Ovary (tissue), 9 donors: Measurements from ENCODE around the gene NEK1. TPM values are rescaled to one million over a fixed set of nuclear protein-coding genes. Genes with fewer than 3 reads are reported as not detected.

Source experiments
- DNase-seq, 5 donors: peaks; one replicate each; pipeline ENCODE4 v3.0.0-alpha.2; 2019 to 2020
- H3K27ac ChIP-seq, 2 donors: fragments of 200-600 bp; one replicate each; pipeline versions ENCODE4 v1.5.1 to v1.8.0; 2019 to 2022
- H3K27me3 ChIP-seq: fragments of 200-600 bp; one replicate; pipeline ENCODE4 v1.8.0; 2022
- H3K36me3 ChIP-seq: fragments of 200-600 bp; sonication (generic); one replicate; pipeline ENCODE4 v1.5.1; 2019
- H3K4me1 ChIP-seq: one replicate; pipeline ENCODE4 v1.8.1; 2013; ENCODE audit warnings: mild to moderate bottlenecking, moderate library complexity; ENCODE audit not compliant: insufficient read depth
- H3K4me3 ChIP-seq: fragments of 200-600 bp; sonication (generic); one replicate; pipeline ENCODE4 v1.5.1; 2017
- H3K9me3 ChIP-seq, 2 donors: fragments of 200-600 bp in 1 of 2; sonication (generic) in 1 of 2; one replicate each; pipeline versions ENCODE4 v1.5.1 to v1.8.1; 2013 to 2019; ENCODE audit warnings: mild to moderate bottlenecking in 1 of 2, moderate library complexity in 1 of 2
- EP300 ChIP-seq: sonication (generic); formaldehyde crosslinking; IDR thresholded peaks from one replicate; pipeline ENCODE4 v1.6.1; 2017; ENCODE audit warnings: antibody characterized with exemption
- POLR2A ChIP-seq: fragments of 450-650 bp; IDR thresholded peaks from one replicate; pipeline ENCODE4 v1.6.1; 2017; ENCODE audit warnings: antibody characterized with exemption, mild to moderate bottlenecking, moderate library complexity
- WGBS, 3 donors: extraction: QIAGEN DNeasy Blood & Tissue Kit in 1 of 3; methylation state at CpG; one replicate each; pipeline versions ENCODE4 v1.1.5 to v1.1.7; 2013 to 2017; 5-methylcytosine and 5-hydroxymethylcytosine counted together
- intact Hi-C, 4 donors: fragments of 100-400 bp; cut with DNase I; formaldehyde crosslinking; loops; one replicate each; pipeline versions ENCODE4 v1.11.0 to v1.15.1; 2022 to 2023
- polyA plus RNA-seq, 2 donors: library from polyadenylated mRNA; stranded (reverse); fragments of 200-250 nt in 1 of 2; fragments of 350-450 nt in 1 of 2; fragmentation: Illumina TruSeq in 1 of 2; extraction: RNeasy Lipid Tissue Mini Kit (QIAGEN cat#74804) in 1 of 2; gene quantifications; one replicate each; pipeline ENCODE4 v1.2.3, GENCODE V29; 2013 to 2014
- total RNA-seq, 7 donors: library from RNA; depleted of rRNA in 2 of 7; stranded (reverse); fragments of >200 nt in 2 of 7; fragmentation: NEBNext Ultra II Directional in 3 of 7; extraction: Animal tissue kit (Norgen Biotek cat#: 25700) in 3 of 7; gene quantifications; one replicate each; pipeline versions ENCODE4 v1.1.0 to v1.2.4, GENCODE V29; 2016 to 2023
- TF ChIP-seq, protein P1 (sequence below), 3 donors: fragments of 450-650 bp in 2 of 3; fragments of 200-600 bp in 1 of 3; IDR thresholded peaks; one replicate each; pipeline versions ENCODE4 v1.5.1 to v1.8.0; 2016 to 2022; ENCODE audit warnings: antibody characterized with exemption in 3 of 3, mild to moderate bottlenecking in 1 of 3
- donor health status: DM: no; HTN: no; CAD: no; lungs with moderate emphysema.
- donor health status: DM: no; HTN: no; CAD: no.
- donor health status: Bipolar disorder and iron deficiency.
- donor health status: DM: yes; HTN: yes; CAD: no.
- donor health status: DM: no; HTN: no; CAD: no.
- donor health status: DM: yes; HTN: yes; CAD: no.

The NEK1 gene
- total and polyA plus RNA-seq, 9 donors = 8.7 to 29.5 (median 22.0) TPM

- no peaks in the 10 kb centered on the region for H3K4me1 ChIP-seq
- 80 to 88% (median 81%) methylated on average over 11 of the region's 11 CpGs for WGBS, 3 donors
- no peak overlapping the region for H3K27ac ChIP-seq
- DNase-seq = no peak
- H3K27me3 ChIP-seq = no peaks in the 10 kb centered on the region
- H3K36me3 ChIP-seq = no peaks in the 10 kb centered on the region
- H3K4me3 ChIP-seq = no peak overlapping the region
- H3K9me3 ChIP-seq = no peaks in the 10 kb centered on the region
- intact Hi-C loops = no loop called here
- TF ChIP-seq POLR2A (no peak), EP300 (no peak)
- TF ChIP-seq, protein P1, sequence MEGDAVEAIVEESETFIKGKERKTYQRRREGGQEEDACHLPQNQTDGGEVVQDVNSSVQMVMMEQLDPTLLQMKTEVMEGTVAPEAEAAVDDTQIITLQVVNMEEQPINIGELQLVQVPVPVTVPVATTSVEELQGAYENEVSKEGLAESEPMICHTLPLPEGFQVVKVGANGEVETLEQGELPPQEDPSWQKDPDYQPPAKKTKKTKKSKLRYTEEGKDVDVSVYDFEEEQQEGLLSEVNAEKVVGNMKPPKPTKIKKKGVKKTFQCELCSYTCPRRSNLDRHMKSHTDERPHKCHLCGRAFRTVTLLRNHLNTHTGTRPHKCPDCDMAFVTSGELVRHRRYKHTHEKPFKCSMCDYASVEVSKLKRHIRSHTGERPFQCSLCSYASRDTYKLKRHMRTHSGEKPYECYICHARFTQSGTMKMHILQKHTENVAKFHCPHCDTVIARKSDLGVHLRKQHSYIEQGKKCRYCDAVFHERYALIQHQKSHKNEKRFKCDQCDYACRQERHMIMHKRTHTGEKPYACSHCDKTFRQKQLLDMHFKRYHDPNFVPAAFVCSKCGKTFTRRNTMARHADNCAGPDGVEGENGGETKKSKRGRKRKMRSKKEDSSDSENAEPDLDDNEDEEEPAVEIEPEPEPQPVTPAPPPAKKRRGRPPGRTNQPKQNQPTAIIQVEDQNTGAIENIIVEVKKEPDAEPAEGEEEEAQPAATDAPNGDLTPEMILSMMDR (IDR thresholded peaks at IDR 0.05) = no peak
These were observed 20.5 kb upstream of the NEK1 start for GRCh38 chr4:169632896-169633295.

GRCh38 chr4:169630069-169630468 is 17.7 kb upstream of the NEK1 start:
- Histone ChIP-seq H3K27ac (no peak overlapping the region), H3K27me3 (no peaks in the 10 kb centered on the region), H3K36me3 (no peaks in the 10 kb centered on the region), H3K4me3 (no peak overlapping the region), H3K9me3 (no peaks in the 10 kb centered on the region), H3K4me1 (no peaks in the 10 kb centered on the region)
- TF ChIP-seq POLR2A (no peak), EP300 (no peak)
- TF ChIP-seq, protein P1 (IDR thresholded peaks at IDR 0.05) = no peak
- intact Hi-C loops = no loop called here
- WGBS, 3 donors = 98% methylated on average over 3 of the region's 3 CpGs
- DNase-seq = no peak

DNA sequence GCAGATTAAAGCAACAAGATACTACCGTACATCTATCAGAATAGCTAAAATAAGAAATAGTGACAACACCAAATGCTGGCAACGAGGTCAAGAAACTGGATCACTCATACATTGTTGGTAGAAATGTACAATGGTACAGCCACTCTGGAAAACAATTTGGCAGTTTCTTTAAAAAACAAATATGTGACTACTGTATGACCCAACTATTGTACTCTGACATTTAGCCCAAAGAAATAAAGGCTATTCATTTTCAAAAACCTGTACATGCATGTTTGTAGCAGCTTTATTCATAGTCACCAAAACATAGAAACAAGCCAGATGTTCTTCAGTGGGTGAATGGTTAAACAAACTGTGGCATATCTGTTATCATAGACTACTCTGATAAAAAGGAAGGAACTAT is 16.2 kb upstream of the NEK1 start:
- H3K4me3 ChIP-seq = no peak overlapping the region
- intact Hi-C loops = no loop called here
- no peak overlapping the region for H3K27ac ChIP-seq
- no peaks in the 10 kb centered on the region for H3K27me3 ChIP-seq
- no peaks in the 10 kb centered on the region for H3K4me1 ChIP-seq
- no peaks in the 10 kb centered on the region for H3K36me3 ChIP-seq
- TF ChIP-seq, protein P1 (IDR thresholded peaks at IDR 0.05) = no peak
- TF ChIP-seq EP300 = no peak
- no peak for TF ChIP-seq POLR2A
- no peaks in the 10 kb centered on the region for H3K9me3 ChIP-seq
- 86 to 94% (median 92%) methylated on average over 2 of the region's 2 CpGs for WGBS, 3 donors
- no peak for DNase-seq

- Histone ChIP-seq H3K4me3 (no peak overlapping the region), H3K36me3 (no peaks in the 10 kb centered on the region), H3K9me3 (no peaks in the 10 kb centered on the region), H3K4me1 (no peaks in the 10 kb centered on the region), H3K27ac (no peak overlapping the region), H3K27me3 (no peaks in the 10 kb centered on the region)
- no peak for DNase-seq
- TF ChIP-seq, protein P1 (IDR thresholded peaks at IDR 0.05) = no peak
- TF ChIP-seq EP300 (no peak), POLR2A (no peak)
- intact Hi-C loops = no loop called here
- WGBS, 3 donors = 92 to 98% (median 97%) methylated on average over 1 of the region's 1 CpG
These were observed 14.9 kb upstream of the NEK1 start for GRCh38 chr4:169627307-169627706.
